Cardiac septum (tissue), 1 donor: Measurements from ENCODE around the gene IGFBP4. TPM values are rescaled to one million over a fixed set of nuclear protein-coding genes. Genes with fewer than 3 reads are reported as not detected.

Experiments used
- DNase-seq: peaks from one replicate; pipeline ENCODE4 v3.0.0-alpha.2; 2020; ENCODE audit warnings: low spot score
- intact Hi-C: fragments of 100-400 bp; cut with DNase I; formaldehyde crosslinking; loops from one replicate; pipeline ENCODE4 v1.14.0; 2022
- total RNA-seq: library from RNA; stranded (reverse); fragmentation: NEBNext Ultra II Directional; extraction: Animal tissue kit (Norgen Biotek cat#: 25700); gene quantifications from one replicate; pipeline ENCODE4 v1.2.1, GENCODE V29; 2021
- donor health status: DM: no; HTN: no; CAD: no.

Gene IGFBP4
- total RNA-seq, 1 donor from 2014 or later: 164 TPM

GRCh38 chr17:40427002-40427491, 16.2 kb upstream of the IGFBP4 start:
- DNase-seq: no peak
- intact Hi-C loops: no loop called here

GRCh38 chr17:40430272-40431230, 12.7 kb upstream of the IGFBP4 start:
- DNase-seq: no peak
- intact Hi-C loops: no loop called here

DNA sequence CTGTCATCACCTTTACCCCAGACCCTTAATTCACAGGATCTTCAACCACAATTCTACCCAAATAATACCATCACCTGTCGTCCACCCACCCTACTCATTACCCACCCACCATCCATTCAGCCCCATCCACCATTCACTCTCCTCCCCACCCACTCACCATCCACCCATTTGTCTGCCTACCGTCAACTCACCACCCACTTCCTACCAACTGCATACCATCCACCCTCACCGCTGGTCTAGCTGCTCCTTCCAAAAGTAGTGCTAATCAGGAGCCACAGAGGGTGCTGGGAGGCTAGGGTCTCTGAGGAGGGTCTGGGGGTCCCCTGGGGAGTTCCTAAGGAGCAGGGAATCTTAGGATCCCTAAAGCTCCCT, 12.0 kb upstream of the IGFBP4 start:
- DNase-seq: no peak
- intact Hi-C loops: no loop called here

DNA sequence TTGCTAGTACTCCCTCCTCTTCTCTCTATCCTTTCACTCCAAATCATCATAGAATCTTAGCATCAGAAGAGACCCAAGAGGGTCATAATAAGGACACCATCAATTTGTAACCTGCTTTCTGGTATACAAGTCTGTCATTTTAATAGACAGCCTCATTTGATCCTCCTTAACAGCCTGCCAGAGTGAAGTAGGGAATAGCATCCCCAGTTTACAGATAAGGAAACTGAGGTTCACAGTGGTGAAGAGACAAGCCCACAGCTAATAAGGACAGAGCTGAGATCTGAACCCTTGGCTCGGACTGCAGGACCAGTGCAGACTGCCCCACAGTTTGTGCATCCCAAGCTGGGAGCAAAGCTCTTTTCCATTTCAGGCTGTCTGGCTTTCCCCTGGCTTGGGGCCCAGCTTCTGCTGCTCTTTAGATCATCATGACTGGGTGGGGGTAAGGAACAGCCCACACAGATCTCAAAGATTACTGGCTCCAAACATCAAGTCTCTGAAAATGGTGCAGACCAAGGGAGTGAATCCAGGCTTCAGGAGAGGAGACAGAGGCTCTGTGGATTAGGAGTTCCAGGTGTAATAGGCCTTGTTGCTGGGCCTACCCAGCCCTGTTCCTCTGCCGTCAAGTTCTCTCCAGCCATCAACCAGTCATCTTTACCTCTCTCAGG, 10.3 kb upstream of the IGFBP4 start:
- no peak for DNase-seq
- intact Hi-C loops: no loop called here

DNA sequence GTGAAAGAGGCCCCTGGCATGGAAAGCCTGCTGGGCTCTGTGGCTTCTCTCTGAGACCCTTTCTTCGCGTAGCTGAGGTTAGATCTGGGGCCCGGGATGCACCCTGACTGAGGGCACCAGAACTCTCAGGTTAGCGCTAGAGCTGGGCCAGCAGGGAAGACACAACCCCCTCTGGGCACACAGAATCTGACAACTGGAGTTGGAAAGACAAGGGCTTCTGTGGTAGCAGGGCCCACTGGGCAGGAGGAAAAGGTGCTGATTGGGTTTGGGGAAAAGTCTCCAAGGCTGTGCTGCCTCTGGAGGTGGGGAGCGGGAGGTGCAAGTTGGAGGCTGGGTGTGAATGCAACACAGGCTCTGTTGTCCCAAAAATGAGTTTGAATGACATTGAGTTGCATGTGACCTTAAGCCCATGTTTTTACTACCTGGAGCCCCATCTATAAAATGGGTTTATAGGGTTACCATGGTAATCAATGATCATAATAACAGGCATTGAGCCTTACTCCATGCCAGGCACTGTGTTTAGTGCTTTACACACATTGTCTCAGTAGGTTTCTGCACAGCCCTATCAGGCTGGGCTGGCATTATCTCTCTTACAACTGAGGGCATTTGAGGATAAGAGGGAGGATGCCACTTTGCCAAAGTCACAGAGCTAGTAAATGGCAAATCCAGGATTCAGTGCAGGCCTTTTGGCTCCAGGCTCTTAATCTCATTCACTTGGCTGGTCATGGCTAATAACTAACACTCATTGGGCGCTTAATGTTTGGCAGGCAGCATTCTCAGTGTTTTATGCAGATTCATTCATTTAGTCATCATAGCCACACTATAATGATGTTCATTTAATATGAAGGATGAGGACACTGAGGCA, 9.5 kb upstream of the IGFBP4 start:
- no peak for DNase-seq
- intact Hi-C loops: no loop called here

DNA sequence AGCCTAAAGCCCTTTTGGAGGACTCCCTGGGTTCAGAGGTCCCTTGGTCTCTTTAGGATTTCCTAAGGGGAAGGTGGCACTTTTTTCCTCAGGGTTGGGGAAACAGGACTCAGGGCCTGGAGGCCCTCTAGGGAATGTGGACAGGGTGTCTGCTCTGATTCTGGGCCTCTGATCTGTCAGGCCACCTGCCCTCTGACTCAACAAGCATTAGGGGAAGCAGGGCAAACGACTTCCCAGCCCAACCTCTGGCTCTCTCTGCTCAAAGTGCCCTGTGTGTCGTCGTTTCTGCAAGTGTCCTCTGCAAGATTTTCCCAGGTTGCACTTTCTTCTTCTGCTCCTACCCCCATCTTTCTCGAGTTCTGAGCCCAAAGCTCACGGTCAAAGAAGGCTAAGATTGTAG, 6.6 kb upstream of the IGFBP4 start:
- intact Hi-C loops: no loop called here
- DNase-seq: no peak

GRCh38 chr17:40437095-40437732, 6.0 kb upstream of the IGFBP4 start:
- no peak for DNase-seq
- intact Hi-C loops: no loop called here

GRCh38 chr17:40440166-40440565, 3.1 kb upstream of the IGFBP4 start:
- intact Hi-C loops: loop anchor here (2.0 kb wide), 1 partner anchor 93 kb away; no protein-coding TSS in a partner anchor
- DNase-seq: no peak

DNA sequence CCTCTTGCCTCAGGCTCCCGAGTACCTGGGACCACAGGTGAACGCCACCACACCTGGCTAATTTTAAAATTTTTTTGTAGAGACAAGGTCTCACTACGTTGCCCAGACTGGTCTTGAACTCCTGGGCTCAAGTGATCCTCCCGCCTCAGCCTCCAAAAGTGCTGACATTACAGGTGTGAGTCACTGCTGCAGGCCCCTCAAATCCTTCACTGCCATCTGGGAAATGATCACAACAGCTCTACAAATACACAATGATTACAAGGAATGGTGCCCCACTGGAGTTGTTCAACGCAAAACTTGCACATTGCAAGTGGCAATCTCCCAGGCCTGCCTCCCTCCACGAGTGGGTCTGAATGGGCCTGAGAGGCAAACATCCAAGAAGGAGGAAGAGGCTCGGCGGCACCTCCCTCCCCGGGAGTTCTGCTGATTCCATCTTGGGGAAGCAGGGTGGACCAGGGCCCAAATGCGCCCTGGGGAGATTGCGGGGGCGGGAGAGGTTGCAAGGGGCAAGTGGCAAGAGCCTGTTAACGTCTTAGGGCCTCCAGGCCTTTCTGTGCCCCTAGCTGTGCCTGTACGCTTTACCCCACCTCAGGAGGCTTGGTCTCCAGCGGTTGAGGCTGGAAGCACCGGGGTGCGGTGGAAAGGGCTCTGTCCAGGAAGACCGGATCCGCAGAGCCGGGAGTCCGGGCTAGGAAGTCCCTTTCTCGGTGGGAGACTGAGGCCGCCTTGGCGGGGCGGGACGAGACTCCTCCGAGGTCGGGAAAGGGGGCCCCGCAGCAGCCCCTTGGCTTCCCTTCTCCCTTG, 656 bp upstream of the IGFBP4 start:
- DNase-seq: no peak
- intact Hi-C loops: loop anchor here (2.0 kb wide), 1 partner anchor 116 kb away; no protein-coding TSS in a partner anchor

GRCh38 chr17:40443988-40444899, 994 bp downstream of the IGFBP4 start:
- intact Hi-C loops: loop anchor here (2.0 kb wide), 1 partner anchor 115 kb away; no protein-coding TSS in a partner anchor
- DNase-seq: no peak

DNA sequence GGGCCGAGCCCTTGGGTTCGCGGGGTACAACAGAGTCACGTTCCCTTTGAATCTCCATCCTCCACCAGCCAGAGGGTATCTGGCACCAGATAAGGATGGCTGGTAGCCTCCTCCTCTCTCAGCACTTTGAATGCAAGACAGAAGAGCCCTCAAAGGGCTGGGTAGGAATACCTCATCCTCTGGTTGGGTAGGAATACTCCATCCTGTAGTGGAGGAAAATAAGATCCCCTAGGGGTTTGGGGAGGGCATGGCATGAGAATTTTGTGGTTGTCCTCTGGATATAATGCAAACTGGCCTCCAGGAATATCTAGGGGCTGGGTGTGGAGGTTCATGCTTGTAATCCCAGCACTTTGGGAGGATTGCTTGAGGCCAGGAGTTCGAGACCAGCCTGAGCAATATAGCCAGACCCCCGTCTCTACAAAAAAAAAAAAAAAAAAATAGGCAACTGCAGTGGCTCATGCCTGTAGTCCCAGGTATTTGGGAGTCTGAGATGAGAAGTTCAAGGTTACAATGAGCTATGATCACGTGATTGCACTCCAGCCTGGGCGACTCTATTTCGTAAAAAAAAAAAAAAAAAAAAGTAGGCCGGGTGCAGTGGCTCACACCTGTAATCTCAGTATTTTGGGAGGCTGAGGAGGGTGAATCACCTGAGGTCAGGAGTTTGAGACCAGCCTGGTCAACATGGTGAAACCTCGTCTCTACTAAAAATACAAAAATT, 2.7 kb downstream of the IGFBP4 start:
- intact Hi-C loops: no loop called here

DNA sequence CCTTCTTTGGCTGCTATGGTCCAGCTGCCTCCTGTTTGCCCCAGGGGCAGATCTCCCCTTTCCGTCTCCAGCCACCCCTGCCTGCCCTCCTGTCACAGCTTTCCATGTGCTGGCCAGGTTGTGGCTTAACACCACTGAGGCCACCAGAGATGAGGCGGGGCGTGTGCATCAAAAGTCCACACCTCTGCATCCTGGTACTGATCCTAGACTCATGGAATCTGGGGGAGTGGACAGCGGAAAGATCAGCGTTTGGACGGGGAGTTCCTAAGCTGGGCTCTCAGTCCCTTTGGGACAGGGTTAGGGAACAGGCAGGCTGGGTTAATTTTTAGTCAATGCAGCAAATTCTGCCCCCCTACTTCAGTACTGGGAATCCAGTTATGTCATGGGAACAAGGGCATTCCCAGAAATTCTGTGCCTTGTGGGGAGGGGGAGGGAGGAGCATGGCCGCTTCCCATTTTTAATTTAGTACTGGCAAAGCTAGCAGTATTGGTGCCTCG, 3.9 kb downstream of the IGFBP4 start:
- no peak for DNase-seq

More for the DNA sequence above, 2.7 kb downstream of the IGFBP4 start:
- no peak for DNase-seq

DNA sequence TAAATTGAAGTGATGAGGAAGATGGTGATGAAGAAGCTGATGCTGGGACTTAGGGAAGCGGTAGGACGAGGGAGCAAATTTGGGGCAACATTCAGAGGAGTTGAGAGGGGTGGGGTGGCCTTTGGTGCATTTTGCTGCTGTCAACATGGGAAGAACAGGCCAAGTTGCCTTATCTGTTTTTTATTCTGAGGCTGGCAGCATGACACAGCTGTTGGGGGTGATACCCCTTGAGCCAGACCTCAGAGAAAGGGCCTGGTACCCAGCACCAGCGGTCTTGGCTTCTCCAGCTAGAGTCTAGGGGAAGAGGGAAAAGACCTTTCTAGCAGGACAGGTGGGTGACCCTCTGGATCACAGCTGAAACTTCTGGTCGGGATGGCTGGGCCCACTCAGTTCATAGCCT, 4.6 kb downstream of the IGFBP4 start:
- intact Hi-C loops: no loop called here
- no peak for DNase-seq

More for the DNA sequence above, 3.9 kb downstream of the IGFBP4 start:
- intact Hi-C loops: no loop called here

DNA sequence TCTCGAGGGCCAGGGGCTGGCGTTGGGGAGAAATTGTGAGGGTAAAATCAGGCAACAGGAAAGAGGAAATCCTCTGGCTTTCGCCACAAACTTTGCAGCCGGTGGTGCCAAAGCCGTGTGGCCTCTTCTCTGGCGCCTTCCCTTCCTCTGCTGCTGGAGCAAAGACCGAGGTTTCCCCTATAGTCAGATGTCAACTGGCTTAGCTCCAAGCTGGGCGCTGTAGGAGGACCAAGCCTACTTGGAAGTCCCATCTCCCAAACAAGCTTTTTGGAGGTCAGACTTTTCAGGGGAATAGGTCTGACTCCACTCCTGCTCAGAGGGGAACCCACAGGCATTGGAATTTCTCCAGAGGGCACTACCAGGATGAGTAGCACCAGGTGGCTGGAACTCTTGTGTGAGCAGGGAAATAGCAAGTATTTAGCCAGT, 5.0 kb downstream of the IGFBP4 start:
- no peak for DNase-seq
- intact Hi-C loops: no loop called here

GRCh38 chr17:40448639-40449261, 5.5 kb downstream of the IGFBP4 start:
- intact Hi-C loops: no loop called here
- no peak for DNase-seq

DNA sequence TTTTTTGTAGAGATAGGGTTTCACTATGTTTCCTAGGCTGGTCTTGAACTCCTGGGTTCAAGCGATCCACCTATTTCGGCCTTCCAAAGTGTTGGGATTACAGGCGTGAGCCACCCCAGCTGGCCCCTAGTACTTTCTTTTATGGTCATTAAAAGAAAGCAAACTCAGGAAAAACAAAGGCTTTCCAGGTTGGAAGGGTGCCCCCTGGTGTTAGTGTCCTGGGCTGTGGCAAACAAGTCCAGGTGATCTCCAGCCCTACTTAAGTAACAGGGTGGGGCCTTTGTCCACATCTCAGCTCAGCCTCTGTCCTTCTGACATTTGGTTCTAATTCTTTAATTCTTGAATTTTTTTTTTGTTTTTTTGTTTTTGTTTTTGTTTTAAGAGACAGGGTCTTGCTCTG, 6.9 kb downstream of the IGFBP4 start:
- intact Hi-C loops: no loop called here
- DNase-seq: no peak
